Loucy (cell line): ENCODE data around the gene AHI1.

Source experiments
- EZH2phosphoT487 ChIP-seq: fragments of 200-600 bp; IDR thresholded peaks from 2 replicates; pipeline ENCODE4 v1.6.1; 2018; ENCODE audit warnings: antibody characterized with exemption, mild to moderate bottlenecking, moderate library complexity, borderline replicate concordance
- TF ChIP-seq, protein P1 (sequence below): fragments of 200-600 bp; sonication (generic); conservative IDR thresholded peaks from 2 replicates; pipeline ENCODE4 v1.5.1; 2014; ENCODE audit warnings: mild to moderate bottlenecking, antibody characterized with exemption, low read length

- TF ChIP-seq, protein P1, sequence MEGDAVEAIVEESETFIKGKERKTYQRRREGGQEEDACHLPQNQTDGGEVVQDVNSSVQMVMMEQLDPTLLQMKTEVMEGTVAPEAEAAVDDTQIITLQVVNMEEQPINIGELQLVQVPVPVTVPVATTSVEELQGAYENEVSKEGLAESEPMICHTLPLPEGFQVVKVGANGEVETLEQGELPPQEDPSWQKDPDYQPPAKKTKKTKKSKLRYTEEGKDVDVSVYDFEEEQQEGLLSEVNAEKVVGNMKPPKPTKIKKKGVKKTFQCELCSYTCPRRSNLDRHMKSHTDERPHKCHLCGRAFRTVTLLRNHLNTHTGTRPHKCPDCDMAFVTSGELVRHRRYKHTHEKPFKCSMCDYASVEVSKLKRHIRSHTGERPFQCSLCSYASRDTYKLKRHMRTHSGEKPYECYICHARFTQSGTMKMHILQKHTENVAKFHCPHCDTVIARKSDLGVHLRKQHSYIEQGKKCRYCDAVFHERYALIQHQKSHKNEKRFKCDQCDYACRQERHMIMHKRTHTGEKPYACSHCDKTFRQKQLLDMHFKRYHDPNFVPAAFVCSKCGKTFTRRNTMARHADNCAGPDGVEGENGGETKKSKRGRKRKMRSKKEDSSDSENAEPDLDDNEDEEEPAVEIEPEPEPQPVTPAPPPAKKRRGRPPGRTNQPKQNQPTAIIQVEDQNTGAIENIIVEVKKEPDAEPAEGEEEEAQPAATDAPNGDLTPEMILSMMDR: no peak
- no peak for TF ChIP-seq EZH2phosphoT487
These were observed 199.1 kb downstream of the AHI1 start for GRCh38 chr6:135298455-135298854.
